GM08714 (cell line): Measurements from ENCODE around the gene ZNF90.
A peak's percentile ranks its signal among the peaks of the same experiment; 100 is the strongest.
"Not testable (repeated sequence)": the region's sequence is repeated elsewhere in the genome, so short reads cannot be mapped to it uniquely, and the experiment has no call there.

Experiments used
- H3K4me3 ChIP-seq: fragments of 200-500 bp; sonication (Bioruptor generic); 2 replicates; pipeline ENCODE4 v1.5.1; 2014; ENCODE audit warnings: mild to moderate bottlenecking, low read length, inconsistent platforms
- ZNF274 ChIP-seq: IDR thresholded peaks from 2 replicates; pipeline ENCODE4 v1.6.1; 2012; ENCODE audit warnings: mild to moderate bottlenecking, low read depth, low read length

The ZNF90 gene

DNA sequence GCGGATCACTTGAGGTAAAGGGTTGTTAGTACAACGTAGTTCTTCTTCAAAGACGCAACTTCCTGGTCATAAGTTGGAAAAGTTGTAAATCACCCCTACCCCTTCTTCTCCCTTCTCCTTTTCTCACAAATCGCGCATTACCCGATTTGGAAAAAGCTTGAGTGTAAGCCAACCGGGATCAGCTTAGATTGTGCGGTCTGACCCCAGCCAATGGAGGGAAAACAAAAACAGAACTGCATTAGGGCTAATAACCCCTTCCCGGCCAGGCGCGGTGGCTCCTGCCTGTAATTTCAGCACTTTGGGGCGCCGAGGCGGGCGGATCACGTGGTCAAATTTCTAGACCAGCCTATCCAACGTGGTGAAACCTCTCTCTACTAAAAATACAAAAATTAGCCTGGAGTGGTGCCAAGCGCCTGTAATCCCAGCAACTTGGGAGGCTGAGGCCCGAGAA lies 806 bp downstream of the ZNF90 start:
- no peak for TF ChIP-seq ZNF274
- H3K4me3 ChIP-seq: peak overlapping the region; percentile 73; the same call in 1 of the 2 replicates

DNA sequence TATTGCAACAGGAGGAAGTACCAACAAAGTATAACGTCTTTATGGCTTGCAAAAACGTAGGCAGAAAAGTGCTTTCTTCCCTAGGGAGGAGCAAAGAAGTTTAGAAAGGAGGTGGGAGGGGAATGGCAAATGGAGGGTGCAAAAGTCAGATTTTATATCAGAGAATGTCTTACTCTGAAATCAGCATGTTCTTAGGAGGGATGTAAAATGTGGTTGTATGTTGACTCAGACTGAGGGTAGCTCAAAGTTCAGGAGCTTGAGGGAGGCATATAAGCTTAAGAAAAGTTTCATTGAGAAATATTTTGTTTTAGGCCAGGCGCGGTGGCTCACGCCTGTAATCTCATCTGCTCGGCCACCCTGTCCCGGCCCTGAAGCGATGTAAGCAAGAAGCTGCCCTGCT lies 1.7 kb downstream of the ZNF90 start:
- TF ChIP-seq ZNF274: no peak
- H3K4me3 ChIP-seq: no peak overlapping the region

DNA sequence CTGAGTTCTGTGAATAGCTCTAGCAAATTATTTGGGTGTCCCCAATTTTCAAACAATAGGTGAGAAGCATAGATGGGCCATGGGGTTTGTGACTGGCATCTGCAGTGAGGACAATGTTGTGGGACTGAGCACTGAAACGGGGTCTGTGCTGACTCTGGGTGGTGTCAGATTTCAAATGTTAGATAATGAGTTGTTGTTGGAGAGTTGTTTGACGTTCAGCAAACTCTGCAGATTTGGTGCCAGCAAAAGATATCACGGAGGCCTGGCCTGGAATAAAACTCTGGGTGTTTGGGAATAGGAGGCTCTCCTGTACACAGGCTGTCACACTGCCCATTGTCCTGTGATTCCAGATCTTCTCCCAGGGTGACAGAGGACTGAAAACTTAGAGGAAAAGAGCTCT lies 2.9 kb downstream of the ZNF90 start:
- H3K4me3 ChIP-seq: no peak overlapping the region

DNA sequence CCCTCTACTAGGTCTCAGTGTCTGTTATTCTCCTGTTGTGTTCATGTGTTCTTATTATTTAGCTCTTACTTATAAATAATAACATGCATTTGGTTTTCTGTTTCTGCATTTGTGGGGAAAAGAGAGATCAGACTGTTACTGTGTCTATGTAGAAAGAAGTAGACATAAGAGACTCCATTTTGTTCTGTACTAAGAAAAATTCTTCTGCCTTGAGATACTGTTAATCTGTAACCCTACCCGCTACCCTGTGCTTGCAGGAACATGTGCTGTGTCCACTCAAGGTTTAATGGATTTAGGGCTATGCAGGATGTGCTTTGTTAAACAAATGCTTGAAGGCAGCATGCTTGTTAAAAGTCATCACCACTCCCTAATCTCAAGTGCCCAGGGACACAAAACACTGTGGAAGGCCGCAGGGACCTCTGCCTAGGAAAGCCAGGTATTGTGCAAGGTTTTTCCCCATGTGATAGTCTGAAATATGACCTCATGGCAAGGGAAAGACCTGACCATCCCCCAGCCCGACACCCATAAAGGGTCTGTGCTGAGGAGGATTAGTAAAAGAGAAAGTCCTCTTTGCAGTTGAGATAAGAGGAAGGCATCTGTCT lies 4.5 kb downstream of the ZNF90 start:
- H3K4me3 ChIP-seq: not testable (repeated sequence)

More for the DNA sequence above, 2.9 kb downstream of the ZNF90 start:
- TF ChIP-seq ZNF274: no peak

DNA sequence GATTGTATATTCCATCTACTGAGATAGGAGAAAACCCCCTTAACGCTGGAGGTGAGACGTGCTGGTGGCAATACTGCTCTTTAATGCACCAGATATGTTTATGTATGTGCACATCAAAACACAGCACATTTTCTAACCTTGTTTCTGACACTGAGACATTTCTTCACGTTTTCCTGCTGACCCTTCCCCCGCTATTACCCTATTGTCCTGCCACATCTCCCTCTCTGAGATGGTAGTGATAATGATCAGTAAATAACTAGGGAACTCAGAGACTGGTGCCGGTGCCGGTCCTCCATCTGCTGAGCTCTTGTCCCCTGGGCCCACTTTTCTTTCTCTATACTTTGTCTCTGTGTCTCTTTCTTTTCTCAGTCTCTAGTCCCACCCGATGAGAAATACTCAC lies 5.1 kb downstream of the ZNF90 start:
- H3K4me3 ChIP-seq: not testable (repeated sequence)

DNA sequence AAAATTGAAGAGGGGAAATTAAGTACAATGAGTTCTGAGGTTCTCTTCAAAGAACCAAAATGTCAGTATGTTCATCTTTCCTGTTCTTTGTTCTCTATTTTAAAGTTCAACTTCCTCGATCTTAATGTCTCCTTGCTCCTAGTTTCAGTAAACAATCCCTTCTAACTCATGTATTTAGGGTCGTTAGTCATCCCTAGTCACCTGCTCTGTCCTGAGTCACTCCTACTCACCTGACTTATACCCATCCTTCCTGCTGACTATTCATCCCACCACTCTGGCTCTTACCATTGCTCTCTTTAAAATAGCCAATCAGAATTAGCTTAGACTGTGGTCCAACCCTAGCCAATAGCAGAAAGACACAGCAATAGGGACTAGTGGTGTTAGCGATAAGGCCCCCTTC lies 24.3 kb downstream of the ZNF90 start:
- no peak for TF ChIP-seq ZNF274
- no peak overlapping the region for H3K4me3 ChIP-seq

DNA sequence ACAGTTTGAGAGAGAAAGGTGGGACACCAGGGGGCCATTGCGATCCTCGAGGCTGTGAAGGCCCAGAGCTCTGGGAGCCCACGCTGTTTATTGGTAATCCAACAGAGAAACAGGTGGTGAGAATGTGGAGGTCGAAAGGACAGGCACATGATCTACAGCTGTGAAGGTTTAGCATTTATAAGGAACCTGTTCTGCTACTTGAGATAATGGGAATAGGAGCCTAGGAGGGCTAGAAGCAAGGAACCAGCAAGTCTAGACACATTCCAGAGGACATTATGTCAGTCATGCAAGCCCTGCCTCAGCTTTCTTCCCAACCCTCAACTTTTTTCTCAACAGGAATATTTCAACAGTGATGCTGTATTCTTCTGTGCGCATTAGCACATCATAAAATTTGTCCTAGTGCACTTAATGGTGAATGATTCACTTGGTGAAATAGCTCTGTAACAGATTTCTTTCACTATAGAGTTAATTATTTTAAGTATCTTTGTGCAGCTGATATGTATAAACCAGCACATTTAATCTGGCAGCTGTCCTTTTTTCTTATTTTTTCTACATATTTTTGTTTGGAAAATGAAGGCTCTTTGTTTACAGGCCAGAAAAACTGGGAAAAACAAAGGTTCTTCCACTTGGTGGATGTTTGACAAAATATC lies 25.4 kb downstream of the ZNF90 start:
- H3K4me3 ChIP-seq: no peak overlapping the region
- no peak for TF ChIP-seq ZNF274

DNA sequence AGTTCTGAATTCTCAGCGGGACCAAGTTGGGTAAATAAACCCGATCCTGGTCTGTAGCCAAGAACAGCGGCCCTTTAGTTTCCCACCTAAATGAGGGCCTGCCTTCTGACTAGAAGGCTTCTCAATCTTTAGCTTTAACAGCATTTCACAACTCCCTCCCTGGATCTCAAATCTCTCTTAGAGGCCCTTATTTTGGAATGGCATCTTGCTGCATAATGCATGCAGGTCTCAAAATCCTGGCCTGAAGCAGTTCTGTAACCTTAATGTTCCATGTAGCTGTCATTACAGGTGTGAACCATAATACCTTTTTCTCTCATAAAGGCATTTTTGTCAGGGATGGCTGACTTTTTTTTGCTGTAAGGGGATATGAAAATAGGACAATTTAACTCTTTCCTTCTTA lies 29.5 kb downstream of the ZNF90 start:
- no peak overlapping the region for H3K4me3 ChIP-seq
- no peak for TF ChIP-seq ZNF274

DNA sequence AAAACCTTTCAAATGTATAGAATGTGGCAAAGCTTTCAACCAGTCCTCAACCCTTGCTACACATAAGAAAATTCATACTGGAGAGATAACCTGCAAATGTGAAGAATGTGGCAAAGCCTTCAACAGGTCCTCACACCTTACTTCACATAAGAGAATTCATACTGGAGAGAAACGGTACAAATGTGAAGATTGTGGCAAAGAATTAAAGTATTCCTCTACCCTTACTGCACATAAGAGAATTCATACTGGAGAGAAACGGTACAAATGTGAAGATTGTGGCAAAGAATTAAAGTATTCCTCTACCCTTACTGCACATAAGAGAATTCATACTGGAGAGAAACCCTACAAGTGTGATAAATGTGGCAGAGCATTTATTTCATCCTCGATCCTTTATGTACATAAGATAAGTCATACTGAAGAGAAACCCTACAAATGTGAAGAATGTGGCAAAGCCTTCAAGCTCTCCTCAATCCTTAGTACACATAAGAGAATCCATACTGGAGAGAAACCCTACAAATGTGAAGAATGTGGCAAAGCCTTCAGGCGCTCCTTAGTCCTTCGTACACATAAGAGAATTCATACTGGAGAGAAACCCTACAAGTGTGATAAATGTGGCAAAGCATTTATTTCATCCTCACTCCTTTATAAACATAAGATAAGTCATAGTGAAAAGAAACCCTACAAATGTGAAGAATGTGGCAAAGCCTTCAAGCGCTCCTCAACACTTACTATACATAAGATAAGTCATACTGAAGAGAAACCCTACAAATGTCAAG lies 40.5 kb downstream of the ZNF90 start:
- not testable (repeated sequence) for H3K4me3 ChIP-seq
- peak; percentile 80 for TF ChIP-seq ZNF274

DNA sequence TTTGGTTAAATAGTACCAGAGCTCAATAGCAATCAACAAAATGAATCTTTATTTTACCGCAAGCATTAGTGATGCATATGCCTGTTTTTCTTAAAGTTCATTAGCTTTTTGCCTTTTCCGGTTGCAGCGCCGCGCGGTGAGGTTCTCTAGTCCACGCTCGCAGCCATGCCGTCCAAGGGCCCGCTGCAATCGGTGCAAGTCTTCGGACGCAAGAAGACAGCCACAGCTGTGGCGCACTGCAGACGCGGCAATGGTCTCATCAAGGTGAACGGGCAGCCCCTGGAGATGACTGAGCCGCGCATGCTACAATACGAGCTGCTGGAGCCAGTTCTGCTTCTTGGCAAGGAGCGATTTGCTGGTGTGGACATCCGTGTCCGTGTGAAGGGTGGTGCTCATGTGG lies 47.1 kb downstream of the ZNF90 start:
- no peak for TF ChIP-seq ZNF274
- H3K4me3 ChIP-seq: no peak overlapping the region

DNA sequence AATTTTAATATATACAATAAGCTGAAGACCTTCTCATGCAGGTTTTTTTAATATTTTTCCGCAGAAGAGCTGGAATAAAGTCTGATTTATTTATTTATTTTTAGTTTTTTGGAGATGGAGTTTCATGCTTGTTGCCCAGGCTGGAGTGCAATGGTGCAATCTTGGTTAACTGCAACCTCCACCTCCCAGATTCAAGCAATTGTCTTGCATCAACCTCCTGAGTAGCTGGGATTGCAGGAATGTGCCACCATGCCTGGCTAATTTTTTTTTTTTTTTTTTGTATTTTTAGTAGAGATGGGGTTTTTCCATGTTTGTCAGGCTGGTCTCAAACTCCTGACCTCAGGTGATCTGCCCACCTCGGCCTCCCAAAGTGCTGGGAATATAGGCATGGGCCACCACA lies 55.1 kb downstream of the ZNF90 start:
- not testable (repeated sequence) for H3K4me3 ChIP-seq

DNA sequence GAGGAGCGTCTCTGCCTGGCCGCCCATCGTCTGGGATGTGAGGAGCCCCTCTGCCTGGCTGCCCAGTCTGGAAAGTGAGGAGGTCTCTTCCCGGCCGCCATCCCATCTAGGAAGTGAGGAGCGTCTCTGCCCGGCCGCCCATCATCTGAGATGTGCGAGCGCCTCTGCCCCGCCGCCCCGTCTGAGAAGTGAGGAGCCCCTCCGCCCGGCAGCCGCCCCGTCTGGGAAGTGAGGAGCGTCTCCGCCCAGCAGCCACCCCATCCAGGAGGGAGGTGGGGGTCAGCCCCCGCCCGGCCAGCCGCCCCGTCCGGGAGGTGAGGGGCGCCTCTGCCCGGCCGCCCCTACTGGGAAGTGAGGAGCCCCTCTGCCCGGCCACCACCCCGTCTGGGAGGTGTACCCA lies 59.9 kb downstream of the ZNF90 start:
- H3K4me3 ChIP-seq: not testable (repeated sequence)

DNA sequence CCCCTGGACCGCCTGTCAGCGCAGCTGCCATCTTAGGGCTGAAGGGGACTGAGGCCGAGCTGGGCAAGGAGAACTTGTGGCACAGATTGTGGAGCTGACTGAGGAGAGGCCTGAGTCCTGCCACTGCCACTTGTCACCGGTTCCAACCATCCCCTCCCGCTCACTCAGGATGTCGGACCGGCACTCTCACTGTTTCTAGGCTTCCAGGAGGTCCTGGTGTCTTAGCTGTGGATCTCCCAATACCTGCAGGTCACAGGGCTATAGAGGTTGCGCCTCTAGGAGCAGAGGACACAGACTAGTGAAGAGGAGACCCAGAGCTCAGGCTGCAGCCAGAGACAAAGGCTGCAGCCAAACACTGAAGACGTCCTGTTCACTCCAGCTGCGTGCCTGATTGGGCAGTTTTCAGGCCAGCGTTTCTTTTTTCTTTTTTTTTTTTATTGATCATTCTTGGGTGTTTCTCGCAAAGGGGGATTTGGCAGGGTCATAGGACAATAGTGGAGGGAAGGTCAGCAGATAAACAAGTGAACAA lies 73.9 kb downstream of the ZNF90 start:
- no peak overlapping the region for H3K4me3 ChIP-seq
- TF ChIP-seq ZNF274: no peak

DNA sequence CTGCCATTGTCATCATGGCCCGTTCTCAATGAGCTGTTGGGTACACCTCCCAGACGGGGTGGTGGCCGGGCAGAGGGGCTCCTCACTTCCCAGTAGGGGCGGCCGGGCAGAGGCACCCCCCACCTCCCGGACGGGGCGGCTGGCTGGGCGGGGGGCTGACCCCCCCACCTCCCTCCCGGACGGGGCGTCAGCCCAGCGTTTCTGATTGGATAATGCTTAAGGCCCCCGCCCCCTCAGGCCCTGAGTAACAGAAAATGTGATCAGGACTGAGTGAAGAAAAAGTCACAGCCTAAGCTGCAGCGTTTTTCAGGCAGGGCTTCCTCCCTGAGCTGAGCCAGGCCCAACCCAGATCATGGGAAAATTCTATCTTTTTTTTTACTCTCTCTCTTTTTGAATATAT lies 74.7 kb downstream of the ZNF90 start:
- H3K4me3 ChIP-seq: not testable (repeated sequence)

DNA sequence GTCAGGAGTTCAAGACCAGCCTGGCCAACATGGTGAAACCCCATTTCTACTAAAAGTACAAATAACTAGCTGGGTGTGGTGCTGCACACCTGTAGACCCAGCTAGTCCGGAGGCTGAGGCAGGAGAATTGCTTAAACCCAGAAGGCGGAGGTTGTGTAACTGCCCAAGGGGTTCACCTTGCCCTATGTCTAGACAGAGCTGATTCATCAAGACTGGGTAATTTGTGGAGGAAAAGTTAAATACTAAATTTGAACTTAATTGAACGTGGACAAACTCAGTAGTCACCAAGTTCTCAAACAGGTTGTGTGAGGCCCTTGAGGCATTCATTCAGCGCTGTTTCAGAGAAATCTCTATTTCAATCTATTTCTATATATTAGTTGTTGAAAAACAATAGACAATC lies 75.5 kb downstream of the ZNF90 start:
- no peak overlapping the region for H3K4me3 ChIP-seq
- TF ChIP-seq ZNF274: no peak
